Measurements from ENCODE around the gene COL17A1.

DNA sequence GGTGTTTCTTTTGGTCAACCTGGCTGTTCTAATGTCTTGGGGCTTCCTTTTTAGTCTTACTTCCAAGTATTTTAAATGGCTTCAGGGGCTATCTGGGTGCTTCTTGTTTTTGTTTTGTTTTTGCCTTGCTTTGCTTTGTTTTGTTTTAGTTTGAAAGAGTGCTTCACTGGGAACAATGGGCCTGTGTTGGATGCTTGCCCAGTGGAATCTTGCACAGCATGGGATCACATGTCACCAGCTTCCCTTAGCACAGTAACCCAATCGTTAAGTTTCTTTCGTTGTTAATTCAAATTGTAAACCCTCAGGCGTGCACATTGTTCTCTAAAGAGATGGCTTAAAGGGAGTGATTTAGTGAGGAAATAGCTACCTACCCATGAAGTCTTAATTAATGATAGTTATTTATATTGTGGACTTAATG lies 8.9 kb downstream of the COL17A1 start:
- TF ChIP-seq, protein P1, sequence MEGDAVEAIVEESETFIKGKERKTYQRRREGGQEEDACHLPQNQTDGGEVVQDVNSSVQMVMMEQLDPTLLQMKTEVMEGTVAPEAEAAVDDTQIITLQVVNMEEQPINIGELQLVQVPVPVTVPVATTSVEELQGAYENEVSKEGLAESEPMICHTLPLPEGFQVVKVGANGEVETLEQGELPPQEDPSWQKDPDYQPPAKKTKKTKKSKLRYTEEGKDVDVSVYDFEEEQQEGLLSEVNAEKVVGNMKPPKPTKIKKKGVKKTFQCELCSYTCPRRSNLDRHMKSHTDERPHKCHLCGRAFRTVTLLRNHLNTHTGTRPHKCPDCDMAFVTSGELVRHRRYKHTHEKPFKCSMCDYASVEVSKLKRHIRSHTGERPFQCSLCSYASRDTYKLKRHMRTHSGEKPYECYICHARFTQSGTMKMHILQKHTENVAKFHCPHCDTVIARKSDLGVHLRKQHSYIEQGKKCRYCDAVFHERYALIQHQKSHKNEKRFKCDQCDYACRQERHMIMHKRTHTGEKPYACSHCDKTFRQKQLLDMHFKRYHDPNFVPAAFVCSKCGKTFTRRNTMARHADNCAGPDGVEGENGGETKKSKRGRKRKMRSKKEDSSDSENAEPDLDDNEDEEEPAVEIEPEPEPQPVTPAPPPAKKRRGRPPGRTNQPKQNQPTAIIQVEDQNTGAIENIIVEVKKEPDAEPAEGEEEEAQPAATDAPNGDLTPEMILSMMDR (IDR thresholded peaks at IDR 0.05 in 2 of 3, conservative IDR thresholded peaks at IDR 0.05 in 1 of 3; ENCODE audit: borderline replicate concordance in 1 of 3, insufficient read depth in 1 of 3, low read depth in 2 of 3, low read length in 2 of 3), result no peak
- TF ChIP-seq, protein P2, sequence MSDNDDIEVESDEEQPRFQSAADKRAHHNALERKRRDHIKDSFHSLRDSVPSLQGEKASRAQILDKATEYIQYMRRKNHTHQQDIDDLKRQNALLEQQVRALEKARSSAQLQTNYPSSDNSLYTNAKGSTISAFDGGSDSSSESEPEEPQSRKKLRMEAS (IDR thresholded peaks at IDR 0.05), result no peak
- TF ChIP-seq POLR2A (IDR thresholded peaks at IDR 0.05; ENCODE audit: borderline replicate concordance, extremely low read depth, insufficient read depth, insufficient read length), result no peak
- TF ChIP-seq ZNF274 (IDR thresholded peaks at IDR 0.05; ENCODE audit: low read depth, low read length), result no peak
